ENCODE data around the gene EZR.

The EZR gene

DNA sequence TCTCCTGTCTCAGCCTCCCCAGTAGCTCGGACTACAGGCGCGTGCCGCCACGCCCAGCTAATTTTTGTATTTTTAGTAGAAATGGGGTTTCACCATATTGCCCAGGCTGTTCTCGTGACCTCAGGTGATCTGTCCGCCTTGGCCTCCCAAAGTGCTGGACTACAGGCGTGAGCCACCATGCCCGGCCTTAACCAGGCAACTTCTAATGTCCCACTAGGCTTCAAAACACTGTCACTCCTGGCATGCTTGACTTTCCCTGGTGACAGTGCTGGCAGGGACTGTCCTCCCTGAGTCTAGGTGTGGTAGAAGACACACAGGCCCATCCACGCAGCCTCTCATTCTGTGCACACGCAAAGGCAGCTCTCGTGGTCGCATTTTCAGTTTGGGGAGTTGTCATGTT, 11.6 kb upstream of the EZR start:
- H3K9ac ChIP-seq (ENCODE audit: low read length) = no peak overlapping the region

DNA sequence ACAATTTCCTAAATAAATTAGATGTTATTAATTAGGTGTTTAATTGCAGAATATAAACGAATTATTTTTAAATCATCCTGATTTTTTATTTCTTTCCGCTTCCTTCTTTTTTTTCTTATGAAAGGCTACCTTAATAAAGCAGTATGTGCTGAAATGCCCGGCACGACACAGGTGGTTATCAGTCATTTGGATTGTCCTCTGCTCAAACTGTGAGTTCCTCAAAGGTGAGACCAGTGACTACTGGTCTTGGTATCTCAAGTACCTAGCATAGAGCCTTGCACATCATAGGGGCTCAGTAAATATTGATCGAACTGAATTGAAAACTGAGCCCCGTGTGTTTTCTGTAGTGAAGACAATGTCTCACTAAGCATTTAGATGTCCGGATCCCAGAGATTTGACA, 9.6 kb upstream of the EZR start:
- H3K36me3 ChIP-seq (ENCODE audit: insufficient read depth, low read length) = no peaks in the 10 kb centered on the region
- H3K9ac ChIP-seq (ENCODE audit: low read length) = no peak overlapping the region
- no peaks in the 10 kb centered on the region for H3F3A ChIP-seq (ENCODE audit: insufficient read depth, low read length)
- H3K4me1 ChIP-seq (ENCODE audit: insufficient read depth, low read length, severe bottlenecking) = peaks cover 23% of the 10 kb centered on the region
- H2AFZ ChIP-seq (ENCODE audit: low read length) = no peak overlapping the region
- TF ChIP-seq, protein P1, sequence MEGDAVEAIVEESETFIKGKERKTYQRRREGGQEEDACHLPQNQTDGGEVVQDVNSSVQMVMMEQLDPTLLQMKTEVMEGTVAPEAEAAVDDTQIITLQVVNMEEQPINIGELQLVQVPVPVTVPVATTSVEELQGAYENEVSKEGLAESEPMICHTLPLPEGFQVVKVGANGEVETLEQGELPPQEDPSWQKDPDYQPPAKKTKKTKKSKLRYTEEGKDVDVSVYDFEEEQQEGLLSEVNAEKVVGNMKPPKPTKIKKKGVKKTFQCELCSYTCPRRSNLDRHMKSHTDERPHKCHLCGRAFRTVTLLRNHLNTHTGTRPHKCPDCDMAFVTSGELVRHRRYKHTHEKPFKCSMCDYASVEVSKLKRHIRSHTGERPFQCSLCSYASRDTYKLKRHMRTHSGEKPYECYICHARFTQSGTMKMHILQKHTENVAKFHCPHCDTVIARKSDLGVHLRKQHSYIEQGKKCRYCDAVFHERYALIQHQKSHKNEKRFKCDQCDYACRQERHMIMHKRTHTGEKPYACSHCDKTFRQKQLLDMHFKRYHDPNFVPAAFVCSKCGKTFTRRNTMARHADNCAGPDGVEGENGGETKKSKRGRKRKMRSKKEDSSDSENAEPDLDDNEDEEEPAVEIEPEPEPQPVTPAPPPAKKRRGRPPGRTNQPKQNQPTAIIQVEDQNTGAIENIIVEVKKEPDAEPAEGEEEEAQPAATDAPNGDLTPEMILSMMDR (IDR thresholded peaks at IDR 0.05; ENCODE audit: low read length) = no peak
- no peak for TF ChIP-seq EZH2 (IDR thresholded peaks at IDR 0.05; ENCODE audit: borderline replicate concordance, low read length)
- no peaks in the 10 kb centered on the region for H3K9me3 ChIP-seq (ENCODE audit: low read length)
- H3K4me3 ChIP-seq (ENCODE audit: low read depth, low read length, poor library complexity, severe bottlenecking) = no peak overlapping the region
- H3K27ac ChIP-seq (ENCODE audit: low read depth, low read length, poor library complexity, severe bottlenecking) = no peak overlapping the region
- no peaks in the 10 kb centered on the region for H3K27me3 ChIP-seq (ENCODE audit: insufficient read depth, low read length)
- no peaks in the 10 kb centered on the region for H3K79me2 ChIP-seq (ENCODE audit: insufficient read depth, low read length)
- H4K20me1 ChIP-seq (ENCODE audit: insufficient read depth, low read length) = no peaks in the 10 kb centered on the region
- H3K4me2 ChIP-seq (ENCODE audit: low read length) = no peak overlapping the region
- H3K9me2 ChIP-seq (ENCODE audit: low read depth, low read length) = no peaks in the 10 kb centered on the region

More for the DNA sequence above, 11.6 kb upstream of the EZR start:
- H3K9me2 ChIP-seq (ENCODE audit: low read depth, low read length) = no peaks in the 10 kb centered on the region
- H3K9me3 ChIP-seq (ENCODE audit: low read length) = no peaks in the 10 kb centered on the region
- TF ChIP-seq, protein P1 (IDR thresholded peaks at IDR 0.05; ENCODE audit: low read length) = no peak
- no peak for TF ChIP-seq EZH2 (IDR thresholded peaks at IDR 0.05; ENCODE audit: borderline replicate concordance, low read length)
- H3K4me1 ChIP-seq (ENCODE audit: insufficient read depth, low read length, severe bottlenecking) = peaks cover 24% of the 10 kb centered on the region
- H3K36me3 ChIP-seq (ENCODE audit: insufficient read depth, low read length) = no peaks in the 10 kb centered on the region
- no peaks in the 10 kb centered on the region for H3F3A ChIP-seq (ENCODE audit: insufficient read depth, low read length)
- no peak overlapping the region for H3K27ac ChIP-seq (ENCODE audit: low read depth, low read length, poor library complexity, severe bottlenecking)
- H3K27me3 ChIP-seq (ENCODE audit: insufficient read depth, low read length) = no peaks in the 10 kb centered on the region
- H3K4me3 ChIP-seq (ENCODE audit: low read depth, low read length, poor library complexity, severe bottlenecking) = no peak overlapping the region
- no peak overlapping the region for H3K4me2 ChIP-seq (ENCODE audit: low read length)
- no peaks in the 10 kb centered on the region for H4K20me1 ChIP-seq (ENCODE audit: insufficient read depth, low read length)
- H3K79me2 ChIP-seq (ENCODE audit: insufficient read depth, low read length) = no peaks in the 10 kb centered on the region
- no peak overlapping the region for H2AFZ ChIP-seq (ENCODE audit: low read length)

DNA sequence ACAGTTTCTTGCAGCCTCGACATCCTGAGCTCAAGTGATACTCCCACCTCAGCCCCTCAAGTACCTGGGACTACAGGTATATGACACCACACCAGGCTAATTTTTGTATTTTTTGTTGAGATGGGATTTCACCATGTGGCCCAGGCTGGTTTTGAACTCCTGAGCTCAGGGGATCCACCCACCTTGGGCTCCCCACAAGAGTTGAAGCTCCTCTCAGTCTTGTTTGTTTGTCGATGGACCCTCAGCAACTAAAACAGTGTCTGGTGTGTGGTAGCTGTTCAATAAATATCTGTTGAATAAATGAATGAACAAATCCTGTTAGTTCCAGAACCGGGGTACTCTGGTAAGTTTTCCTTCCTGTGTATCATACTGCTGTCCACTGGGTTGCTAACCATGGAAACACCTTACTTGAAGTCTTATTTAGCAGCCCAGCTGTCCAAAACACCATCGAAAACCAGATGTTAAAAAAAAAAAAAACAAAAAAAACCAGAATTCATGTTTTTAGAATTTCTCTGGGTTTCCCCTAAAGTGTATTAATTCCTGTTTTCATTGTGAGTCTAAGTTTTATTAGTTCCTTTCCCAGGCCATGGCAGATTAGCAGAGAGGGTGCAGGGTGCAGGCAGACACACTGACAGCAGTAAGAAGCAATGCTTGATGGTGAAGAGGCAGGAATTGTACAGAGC, 7.8 kb upstream of the EZR start:
- H3K9me3 ChIP-seq (ENCODE audit: low read length) = no peaks in the 10 kb centered on the region
- H3K4me1 ChIP-seq (ENCODE audit: insufficient read depth, low read length, severe bottlenecking) = peaks cover 23% of the 10 kb centered on the region
- no peaks in the 10 kb centered on the region for H3K27me3 ChIP-seq (ENCODE audit: insufficient read depth, low read length)
- no peaks in the 10 kb centered on the region for H3K36me3 ChIP-seq (ENCODE audit: insufficient read depth, low read length)
- no peaks in the 10 kb centered on the region for H3K79me2 ChIP-seq (ENCODE audit: insufficient read depth, low read length)
- no peaks in the 10 kb centered on the region for H3K9me2 ChIP-seq (ENCODE audit: low read depth, low read length)
- TF ChIP-seq, protein P1 (IDR thresholded peaks at IDR 0.05; ENCODE audit: low read length) = no peak
- no peak for TF ChIP-seq EZH2 (IDR thresholded peaks at IDR 0.05; ENCODE audit: borderline replicate concordance, low read length)
- no peak overlapping the region; the same call in 1 of the 2 replicates for H3K9ac ChIP-seq (ENCODE audit: low read length)
- no peak overlapping the region for H3K4me3 ChIP-seq (ENCODE audit: low read depth, low read length, poor library complexity, severe bottlenecking)
- peak overlapping the region; percentile 73 for H3K27ac ChIP-seq (ENCODE audit: low read depth, low read length, poor library complexity, severe bottlenecking)
- H4K20me1 ChIP-seq (ENCODE audit: insufficient read depth, low read length) = no peaks in the 10 kb centered on the region
- H3F3A ChIP-seq (ENCODE audit: insufficient read depth, low read length) = no peaks in the 10 kb centered on the region
- no peak overlapping the region for H2AFZ ChIP-seq (ENCODE audit: low read length)
- H3K4me2 ChIP-seq (ENCODE audit: low read length) = no peak overlapping the region
